Measurements from ENCODE around the gene SERPINI1.
"Not testable (repeated sequence)": the region's sequence is repeated elsewhere in the genome, so short reads cannot be mapped to it uniquely, and the experiment has no call there.

The SERPINI1 gene

GRCh38 chr3:167810236-167810635 lies 74.7 kb downstream of the SERPINI1 start:
- DNase-seq: no peak

GRCh38 chr3:167811031-167811430 lies 75.5 kb downstream of the SERPINI1 start:
- no peak for DNase-seq

- DNase-seq: no peak
These were observed 77.9 kb downstream of the SERPINI1 start for GRCh38 chr3:167813169-167814123.

GRCh38 chr3:167814441-167814951 lies 79.0 kb downstream of the SERPINI1 start:
- DNase-seq: no peak

- no peak for DNase-seq
These were observed 81.4 kb downstream of the SERPINI1 start for GRCh38 chr3:167816953-167817352.

GRCh38 chr3:167820102-167820865 lies 84.8 kb downstream of the SERPINI1 start:
- no peak for DNase-seq

- DNase-seq: no peak
These were observed 85.8 kb downstream of the SERPINI1 start for GRCh38 chr3:167821248-167821805.

- no peak for DNase-seq
These were observed 88.2 kb downstream of the SERPINI1 start for GRCh38 chr3:167823738-167824137.

GRCh38 chr3:167827588-167827987 lies 92.1 kb downstream of the SERPINI1 start:
- not testable (repeated sequence) for DNase-seq

- DNase-seq: no peak
These were observed 93.5 kb downstream of the SERPINI1 start for GRCh38 chr3:167829071-167829470.

GRCh38 chr3:167830007-167830406 lies 94.5 kb downstream of the SERPINI1 start:
- DNase-seq: no peak

- no peak for DNase-seq
These were observed 99.8 kb downstream of the SERPINI1 start for GRCh38 chr3:167835359-167835758.

GRCh38 chr3:167835953-167836352 lies 100.4 kb downstream of the SERPINI1 start:
- DNase-seq: no peak

- DNase-seq: no peak
These were observed 101.9 kb downstream of the SERPINI1 start for GRCh38 chr3:167837466-167837865.

GRCh38 chr3:167839460-167840134 lies 104.1 kb downstream of the SERPINI1 start:
- DNase-seq: no peak

GRCh38 chr3:167840247-167840646 lies 104.7 kb downstream of the SERPINI1 start:
- no peak for DNase-seq

GRCh38 chr3:167843481-167843880 lies 108.0 kb downstream of the SERPINI1 start:
- no peak for DNase-seq

- no peak for DNase-seq
These were observed 108.4 kb downstream of the SERPINI1 start for GRCh38 chr3:167843886-167844285.

- no peak for DNase-seq
These were observed 109.0 kb downstream of the SERPINI1 start for GRCh38 chr3:167844528-167844927.

GRCh38 chr3:167851171-167851570 lies 115.7 kb downstream of the SERPINI1 start:
- no peak for DNase-seq

- no peak for DNase-seq
These were observed 116.2 kb downstream of the SERPINI1 start for GRCh38 chr3:167851749-167852148.

- no peak for DNase-seq
These were observed 116.7 kb downstream of the SERPINI1 start for GRCh38 chr3:167852216-167852615.

GRCh38 chr3:167854063-167854462 lies 118.5 kb downstream of the SERPINI1 start:
- DNase-seq: no peak

Measured in activated effector memory CD4-positive, alpha-beta T cell treated with anti-CD3 and anti-CD28 coated beads, Interleukin-2, amount 50 U/mL, for 16 hours (primary cell).